PC-3 (cell line): Measurements from ENCODE around the gene BOD1. TPM values are rescaled to one million over a fixed set of nuclear protein-coding genes. Genes with fewer than 3 reads are reported as not detected.
"Not testable (repeated sequence)": the region's sequence is repeated elsewhere in the genome, so short reads cannot be mapped to it uniquely, and the experiment has no call there.

Source experiments
- ATAC-seq: fragments of 200-7000 bp; cut with Tn5 transposase; 2 replicates; pipeline ENCODE4 v1.9.1; 2020; ENCODE audit warnings: mild to moderate bottlenecking, moderate library complexity
- BruUV-seq: library from RNA; stranded (reverse); fragments of 400-500 nt; replicated peaks from 2 replicates; lab custom pipeline; 2021; lab: Mats Ljungman, UMichigan
- CTCF ChIA-PET: fragments of 300-600 bp; sonication (Branson Sonifier 250); formaldehyde crosslinking; loops from one replicate; lab custom pipeline; 2022; ENCODE audit warnings: antibody characterized with exemption; lab: Charles Lee
- POLR2A ChIA-PET: fragments of 300-600 bp; sonication (Branson Sonifier 250); formaldehyde crosslinking; loops from one replicate; lab custom pipeline; 2022; ENCODE audit warnings: antibody characterized with exemption; ENCODE audit not compliant: unreplicated experiment; lab: Charles Lee
- DNase-seq: peaks from one replicate; pipeline ENCODE4 v3.0.0-alpha.2; 2015
- H2AFZ ChIP-seq: fragments of 300-600 bp; sonication (generic); 2 replicates; pipeline ENCODE4 v1.6.0; 2016; ENCODE audit warnings: antibody characterized with exemption, low read length
- H3F3A ChIP-seq: fragments of 300-600 bp; sonication (generic); one replicate; pipeline ENCODE4 v1.6.0; 2017; ENCODE audit warnings: antibody characterized with exemption, low read length, control low read depth, mild to moderate bottlenecking; ENCODE audit not compliant: unreplicated experiment
- H3K27ac ChIP-seq: fragments of 300-600 bp; sonication (generic); 2 replicates; pipeline ENCODE4 v1.5.1; 2016; ENCODE audit warnings: mild to moderate bottlenecking, low read length
- H3K27me3 ChIP-seq: fragments of 300-600 bp; sonication (generic); 2 replicates; pipeline ENCODE4 v1.6.1; 2016; ENCODE audit warnings: low read length, mixed read lengths
- H3K36me3 ChIP-seq: fragments of 300-600 bp; sonication (generic); 2 replicates; pipeline ENCODE4 v1.6.1; 2016; ENCODE audit warnings: low read depth, mixed run types, low read length, mixed read lengths
- H3K4me1 ChIP-seq: fragments of 300-600 bp; sonication (generic); 2 replicates; pipeline ENCODE4 v1.5.1; 2016; ENCODE audit warnings: low read length; ENCODE audit not compliant: insufficient read depth
- H3K4me2 ChIP-seq: fragments of 300-600 bp; sonication (generic); 2 replicates; pipeline ENCODE4 v1.6.0; 2016; ENCODE audit warnings: low read length
- H3K4me3 ChIP-seq: fragments of 300-600 bp; sonication (generic); 2 replicates; pipeline ENCODE4 v1.5.1; 2016; ENCODE audit warnings: mild to moderate bottlenecking, low read length, mixed read lengths
- H3K79me2 ChIP-seq: fragments of 300-600 bp; sonication (generic); 2 replicates; pipeline ENCODE4 v1.6.1; 2017; ENCODE audit warnings: low read length, mixed read lengths
- H3K9ac ChIP-seq: fragments of 300-600 bp; sonication (generic); 2 replicates; pipeline ENCODE4 v1.6.0; 2016; ENCODE audit warnings: mild to moderate bottlenecking, low read length
- H3K9me2 ChIP-seq: fragments of 300-600 bp; sonication (generic); replicated peaks from 2 replicates; pipeline ENCODE4 v1.6.1; 2016; ENCODE audit warnings: mixed run types, low read length, mixed read lengths
- H3K9me3 ChIP-seq: fragments of 300-600 bp; sonication (generic); 2 replicates; pipeline ENCODE4 v1.6.1; 2016; ENCODE audit warnings: low read length, mixed read lengths
- H4K20me1 ChIP-seq: fragments of 300-600 bp; sonication (generic); 2 replicates; pipeline ENCODE4 v1.6.1; 2016; ENCODE audit warnings: low read length, mixed read lengths
- EZH2 ChIP-seq: fragments of 300-600 bp; sonication (generic); IDR thresholded peaks from one replicate; pipeline ENCODE4 v1.6.1; 2017; ENCODE audit warnings: antibody characterized with exemption, mild to moderate bottlenecking, low read length; ENCODE audit not compliant: unreplicated experiment
- EZH2phosphoT487 ChIP-seq: fragments of 300-600 bp; sonication (generic); IDR thresholded peaks from 2 replicates; pipeline ENCODE4 v1.6.1; 2018; ENCODE audit warnings: mild to moderate bottlenecking, antibody characterized with exemption, low read length, borderline replicate concordance
- intact Hi-C: fragments of 100-400 bp; cut with micrococcal nuclease; formaldehyde crosslinking; loops from 2 replicates; pipeline ENCODE4 v1.9.0; 2023
- total RNA-seq: library from RNA; depleted of rRNA; stranded (reverse); fragments of >200 nt; gene quantifications from 2 replicates; pipeline ENCODE4 v1.2.3, GENCODE V29; 2014
- TF ChIP-seq, protein P1 (sequence below): fragments of 300-600 bp; sonication (generic); conservative IDR thresholded peaks from 2 replicates; pipeline ENCODE4 v1.5.1; 2017; ENCODE audit warnings: antibody characterized with exemption, low read depth, mild to moderate bottlenecking, low read length

The BOD1 gene
- total RNA-seq, 1 experiment from 2014 or later = 153 TPM

GRCh38 chr5:173590436-173591055 is 25.9 kb downstream of the BOD1 start:
- H4K20me1 ChIP-seq = no peaks in the 10 kb centered on the region
- H3K27me3 ChIP-seq = no peaks in the 10 kb centered on the region
- no peak overlapping the region for H3K27ac ChIP-seq
- H3K4me1 ChIP-seq = no peaks in the 10 kb centered on the region
- ATAC-seq (no peak), DNase-seq (no peak)
- H3K9me2 ChIP-seq = no peaks in the 10 kb centered on the region
- TF ChIP-seq, protein P1, sequence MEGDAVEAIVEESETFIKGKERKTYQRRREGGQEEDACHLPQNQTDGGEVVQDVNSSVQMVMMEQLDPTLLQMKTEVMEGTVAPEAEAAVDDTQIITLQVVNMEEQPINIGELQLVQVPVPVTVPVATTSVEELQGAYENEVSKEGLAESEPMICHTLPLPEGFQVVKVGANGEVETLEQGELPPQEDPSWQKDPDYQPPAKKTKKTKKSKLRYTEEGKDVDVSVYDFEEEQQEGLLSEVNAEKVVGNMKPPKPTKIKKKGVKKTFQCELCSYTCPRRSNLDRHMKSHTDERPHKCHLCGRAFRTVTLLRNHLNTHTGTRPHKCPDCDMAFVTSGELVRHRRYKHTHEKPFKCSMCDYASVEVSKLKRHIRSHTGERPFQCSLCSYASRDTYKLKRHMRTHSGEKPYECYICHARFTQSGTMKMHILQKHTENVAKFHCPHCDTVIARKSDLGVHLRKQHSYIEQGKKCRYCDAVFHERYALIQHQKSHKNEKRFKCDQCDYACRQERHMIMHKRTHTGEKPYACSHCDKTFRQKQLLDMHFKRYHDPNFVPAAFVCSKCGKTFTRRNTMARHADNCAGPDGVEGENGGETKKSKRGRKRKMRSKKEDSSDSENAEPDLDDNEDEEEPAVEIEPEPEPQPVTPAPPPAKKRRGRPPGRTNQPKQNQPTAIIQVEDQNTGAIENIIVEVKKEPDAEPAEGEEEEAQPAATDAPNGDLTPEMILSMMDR = no peak
- TF ChIP-seq EZH2phosphoT487 (no peak), EZH2 (no peak)
- intact Hi-C loops = no loop called here
- ChIA-PET POLR2A (no interaction called here), CTCF (no interaction called here)
- no peak overlapping the region for H3K4me2 ChIP-seq
- no peaks in the 10 kb centered on the region for H3F3A ChIP-seq
- H3K9ac ChIP-seq = no peak overlapping the region
- no TSS peak for BruUV-seq
- peaks cover 24% of the 10 kb centered on the region for H3K9me3 ChIP-seq
- H3K79me2 ChIP-seq = no peaks in the 10 kb centered on the region
- H3K4me3 ChIP-seq = no peak overlapping the region
- H2AFZ ChIP-seq = no peak overlapping the region
- H3K36me3 ChIP-seq = peaks cover 9% of the 10 kb centered on the region; the same call in 1 of the 2 replicates

GRCh38 chr5:173586133-173586532 is 30.3 kb downstream of the BOD1 start:
- H3K27ac ChIP-seq, POLR2A ChIA-PET, H3K9ac ChIP-seq, H3K9me3 ChIP-seq, ATAC-seq, CTCF ChIA-PET, H3K4me1 ChIP-seq, H2AFZ ChIP-seq, H3K9me2 ChIP-seq, H3K79me2 ChIP-seq, DNase-seq, BruUV-seq, H3K4me3 ChIP-seq, intact Hi-C loops, H3K36me3 ChIP-seq, H3K27me3 ChIP-seq, H3K4me2 ChIP-seq, H4K20me1 ChIP-seq, H3F3A ChIP-seq: not testable (repeated sequence)

GRCh38 chr5:173583346-173583745 is 33.1 kb downstream of the BOD1 start:
- no peak for TF ChIP-seq EZH2phosphoT487
- no peak for TF ChIP-seq EZH2
- Histone ChIP-seq H3K27ac (no peak overlapping the region), H3K79me2 (no peaks in the 10 kb centered on the region), H2AFZ (no peak overlapping the region), H3K4me3 (no peak overlapping the region), H4K20me1 (no peaks in the 10 kb centered on the region), H3K27me3 (no peaks in the 10 kb centered on the region), H3K9ac (no peak overlapping the region), H3K36me3 (no peaks in the 10 kb centered on the region), H3K4me2 (no peak overlapping the region), H3K4me1 (no peaks in the 10 kb centered on the region), H3F3A (no peaks in the 10 kb centered on the region), H3K9me3 (peaks cover 14% of the 10 kb centered on the region), H3K9me2 (no peaks in the 10 kb centered on the region)
- ChIA-PET POLR2A (no interaction called here), CTCF (no interaction called here)
- BruUV-seq = no TSS peak
- DNase-seq (no peak), ATAC-seq (no peak)
- intact Hi-C loops = no loop called here
